IMR-90 (cell line): ENCODE data around the gene OSBPL9. TPM values are rescaled to one million over a fixed set of nuclear protein-coding genes. Genes with fewer than 3 reads are reported as not detected.

Experiments
- ATAC-seq: fragments of 200-7000 bp; cut with Tn5 transposase; 2 replicates; pipeline ENCODE4 v1.9.1; 2020; ENCODE audit warnings: low read depth, mild to moderate bottlenecking, moderate library complexity
- BruUV-seq: library from RNA; stranded (reverse); fragments of 400-500 nt; replicated peaks from 2 replicates; lab custom pipeline; 2021; lab: Mats Ljungman, UMichigan
- CTCF ChIA-PET: fragments of 300-600 bp; formaldehyde crosslinking; extraction: SDS; loops from one replicate; lab custom pipeline; 2021; ENCODE audit warnings: antibody characterized with exemption; lab: Yijun Ruan, JAX
- POLR2A ChIA-PET: fragments of 300-600 bp; sonication (Branson Sonifier 250); formaldehyde crosslinking; loops from one replicate; lab custom pipeline; 2022; ENCODE audit warnings: antibody characterized with exemption; ENCODE audit not compliant: unreplicated experiment; lab: Charles Lee
- DNase-seq: peaks from one replicate; pipeline ENCODE4 v3.0.0; 2013
- H2AFZ ChIP-seq: replicated peaks from 2 replicates; pipeline ENCODE3; 2013; ENCODE audit warnings: low read length, mild to moderate bottlenecking; ENCODE audit not compliant: poor library complexity
- H2AK5ac ChIP-seq: 2 replicates; pipeline ENCODE4 v1.6.1; 2013; ENCODE audit warnings: low read depth, low read length, inconsistent platforms
- H2AK9ac ChIP-seq: replicated peaks from 2 replicates; pipeline ENCODE3; 2013; ENCODE audit warnings: mild to moderate bottlenecking, low read depth, low read length, moderate library complexity; ENCODE audit not compliant: poor library complexity
- H2BK120ac ChIP-seq: 2 replicates; pipeline ENCODE4 v1.6.1; 2013; ENCODE audit warnings: low read depth, low read length, inconsistent platforms
- H2BK15ac ChIP-seq: 3 replicates; pipeline ENCODE4 v1.6.1; 2013; ENCODE audit warnings: low read depth, low read length, inconsistent platforms
- H2BK20ac ChIP-seq: 2 replicates; pipeline ENCODE4 v1.6.1; 2013; ENCODE audit warnings: low read depth, mild to moderate bottlenecking, inconsistent platforms, low read length, moderate library complexity
- H2BK5ac ChIP-seq: 2 replicates; pipeline ENCODE4 v1.6.1; 2013; ENCODE audit warnings: mild to moderate bottlenecking, low read depth, low read length, inconsistent platforms; ENCODE audit not compliant: poor library complexity, severe bottlenecking
- H3K14ac ChIP-seq: replicated peaks from 2 replicates; pipeline ENCODE4 v1.6.1; 2013; ENCODE audit warnings: low read depth, low read length, inconsistent platforms
- H3K18ac ChIP-seq: 2 replicates; pipeline ENCODE4 v1.6.1; 2013; ENCODE audit warnings: low read depth, low read length, control low read depth
- H3K23ac ChIP-seq: 2 replicates; pipeline ENCODE4 v1.6.1; 2013; ENCODE audit warnings: low read depth, low read length, inconsistent platforms
- H3K27ac ChIP-seq: 2 replicates; pipeline ENCODE4 v1.5.1; 2013; ENCODE audit warnings: mild to moderate bottlenecking, control low read depth, low read length; ENCODE audit not compliant: insufficient read depth
- H3K27me3 ChIP-seq: 2 replicates; pipeline ENCODE4 v1.6.1; 2013; ENCODE audit warnings: low read length; ENCODE audit not compliant: control insufficient read depth, insufficient read depth
- H3K36me3 ChIP-seq: 2 replicates; pipeline ENCODE4 v1.6.1; 2013; ENCODE audit warnings: low read length, mixed read lengths; ENCODE audit not compliant: control insufficient read depth, insufficient read depth
- H3K4ac ChIP-seq: 2 replicates; pipeline ENCODE4 v1.6.1; 2013; ENCODE audit warnings: low read depth, low read length, inconsistent platforms
- H3K4me1 ChIP-seq: 2 replicates; pipeline ENCODE4 v1.6.1; 2013; ENCODE audit warnings: low read length, mixed read lengths; ENCODE audit not compliant: control insufficient read depth, insufficient read depth
- H3K4me2 ChIP-seq: 2 replicates; pipeline ENCODE4 v1.6.1; 2013; ENCODE audit warnings: low read depth, mild to moderate bottlenecking, control low read depth, low read length, moderate library complexity
- H3K4me3 ChIP-seq: 2 replicates; pipeline ENCODE4 v1.5.1; 2013; ENCODE audit warnings: low read depth, mild to moderate bottlenecking, control low read depth, low read length, moderate library complexity; ENCODE audit not compliant: insufficient read depth
- H3K56ac ChIP-seq: 2 replicates; pipeline ENCODE4 v1.6.1; 2013; ENCODE audit warnings: low read length, inconsistent platforms; ENCODE audit not compliant: insufficient read depth; ENCODE audit errors: extremely low read depth
- H3K79me1 ChIP-seq, 2 experiments: 2 replicates each; pipeline ENCODE4 v1.6.1; 2013; ENCODE audit warnings: low read length in 2 of 2, inconsistent platforms in 1 of 2, low read depth in 1 of 2
- H3K9ac ChIP-seq: 2 replicates; pipeline ENCODE4 v1.6.1; 2013; ENCODE audit warnings: low read depth, low read length, control low read depth
- H3K9me1 ChIP-seq: 2 replicates; pipeline ENCODE4 v1.6.1; 2013; ENCODE audit warnings: low read length, inconsistent platforms; ENCODE audit not compliant: insufficient read depth
- H3K9me3 ChIP-seq: 2 replicates; pipeline ENCODE4 v1.6.1; 2013; ENCODE audit warnings: low read length; ENCODE audit not compliant: control insufficient read depth, insufficient read depth
- H4K20me1 ChIP-seq: 2 replicates; pipeline ENCODE4 v1.6.1; 2013; ENCODE audit warnings: low read length, inconsistent platforms; ENCODE audit not compliant: insufficient read depth
- H4K5ac ChIP-seq: 2 replicates; pipeline ENCODE4 v1.6.1; 2013; ENCODE audit warnings: mild to moderate bottlenecking, low read depth, low read length, control low read depth
- H4K8ac ChIP-seq, 2 experiments: 2 replicates each; pipeline ENCODE4 v1.6.1; 2013; ENCODE audit warnings: low read depth in 2 of 2, low read length in 2 of 2, control low read depth in 1 of 2, inconsistent platforms in 1 of 2
- H4K91ac ChIP-seq: 2 replicates; pipeline ENCODE4 v1.6.1; 2013; ENCODE audit warnings: low read depth, low read length, inconsistent platforms; ENCODE audit not compliant: insufficient read depth
- BHLHE40 ChIP-seq: fragments of 150-350 bp; IDR thresholded peaks from 2 replicates; pipeline ENCODE4 v1.6.1; 2016; ENCODE audit warnings: mild to moderate bottlenecking, low read depth, low read length
- CEBPB ChIP-seq: IDR thresholded peaks from 2 replicates; pipeline ENCODE4 v1.6.1; 2012; ENCODE audit warnings: low read depth, low read length, improper control_type of control experiment
- CHD1 ChIP-seq: IDR thresholded peaks from 2 replicates; pipeline ENCODE4 v1.6.1; 2012; ENCODE audit warnings: low read depth, low read length, improper control_type of control experiment
- CTCF ChIP-seq: conservative IDR thresholded peaks from 2 replicates; pipeline ENCODE4 v1.5.1; 2012; ENCODE audit warnings: mild to moderate bottlenecking, low read depth, low read length, improper control_type of control experiment
- ELK1 ChIP-seq: fragments of 150-350 bp; IDR thresholded peaks from 2 replicates; pipeline ENCODE4 v1.6.1; 2016; ENCODE audit warnings: low read depth, mild to moderate bottlenecking, low read length, moderate library complexity, borderline replicate concordance
- FOS ChIP-seq: fragments of 150-350 bp; IDR thresholded peaks from 2 replicates; pipeline ENCODE4 v1.6.1; 2016; ENCODE audit warnings: low read depth, low read length
- MAFK ChIP-seq: IDR thresholded peaks from 2 replicates; pipeline ENCODE4 v1.6.1; 2012; ENCODE audit warnings: low read depth, low read length, improper control_type of control experiment
- NFE2L2 ChIP-seq: fragments of 150-350 bp; IDR thresholded peaks from 2 replicates; pipeline ENCODE4 v1.6.1; 2016; ENCODE audit warnings: low read depth, mild to moderate bottlenecking, low read length
- POLR2A ChIP-seq: IDR thresholded peaks from 2 replicates; pipeline ENCODE4 v1.6.1; 2012; ENCODE audit warnings: mild to moderate bottlenecking, low read depth, low read length
- RAD21 ChIP-seq: IDR thresholded peaks from 2 replicates; pipeline ENCODE4 v1.6.1; 2012; ENCODE audit warnings: low read length, improper control_type of control experiment
- RCOR1 ChIP-seq: IDR thresholded peaks from 2 replicates; pipeline ENCODE4 v1.6.1; 2012; ENCODE audit warnings: mild to moderate bottlenecking, low read length, improper control_type of control experiment; ENCODE audit not compliant: insufficient replicate concordance
- SMC3 ChIP-seq: fragments of 150-350 bp; IDR thresholded peaks from 2 replicates; pipeline ENCODE4 v1.6.1; 2016; ENCODE audit warnings: low read depth, mild to moderate bottlenecking, antibody characterized with exemption, low read length, moderate library complexity
- USF2 ChIP-seq: fragments of 150-350 bp; IDR thresholded peaks from 2 replicates; pipeline ENCODE4 v1.6.1; 2017; ENCODE audit warnings: mild to moderate bottlenecking, antibody characterized with exemption, low read length, low read depth
- WGBS, 2 experiments: methylation state at CpG; one replicate each; pipeline versions ENCODE4 v1.1.5 to v1.1.7; 2013; ENCODE audit warnings: missing lambda C conversion rate in 2 of 2; ENCODE audit not compliant: insufficient read length in 1 of 2; ENCODE audit errors: extremely low coverage in 2 of 2; 5-methylcytosine and 5-hydroxymethylcytosine counted together
- dilution Hi-C: fragments of 300-500 bp; cut with HindIII; formaldehyde crosslinking; loops from one replicate; pipeline ENCODE4 v1.14.3; 2018; ENCODE audit warnings: low sequenced_read_pairs; ENCODE audit not compliant: unreplicated experiment
- in situ Hi-C: fragments of 300-500 bp; cut with MboI; formaldehyde crosslinking; loops from 3 replicates; pipeline ENCODE4 v1.14.3; 2019; ENCODE audit warnings: low sequenced_read_pairs, inconsistent platforms, mixed read lengths
- intact Hi-C: fragments of 100-400 bp; cut with micrococcal nuclease; formaldehyde crosslinking; loops from 2 replicates; pipeline ENCODE4 v1.10.0; 2022
- polyA plus RNA-seq, 3 experiments: library from polyadenylated mRNA; depleted of rRNA; stranded (reverse); fragments of >200 nt; gene quantifications; 2 replicates each; pipeline ENCODE4 v1.2.3, GENCODE V29; 2012; ENCODE audit warnings: low replicate concordance in 1 of 3
- total RNA-seq: library from RNA; depleted of rRNA; stranded (reverse); fragments of >200 nt; gene quantifications from 2 replicates; pipeline ENCODE4 v1.2.3, GENCODE V29; 2012

Gene OSBPL9
- total and polyA plus RNA-seq, 2 of the 4 experiments (the other 2 are of a cell fraction) = 51.4 to 127 TPM

GRCh38 chr1:51628715-51629590 lies 12.1 kb downstream of the OSBPL9 start (continued):
- no peak for TF ChIP-seq USF2
- TF ChIP-seq RAD21 = no peak

DNA sequence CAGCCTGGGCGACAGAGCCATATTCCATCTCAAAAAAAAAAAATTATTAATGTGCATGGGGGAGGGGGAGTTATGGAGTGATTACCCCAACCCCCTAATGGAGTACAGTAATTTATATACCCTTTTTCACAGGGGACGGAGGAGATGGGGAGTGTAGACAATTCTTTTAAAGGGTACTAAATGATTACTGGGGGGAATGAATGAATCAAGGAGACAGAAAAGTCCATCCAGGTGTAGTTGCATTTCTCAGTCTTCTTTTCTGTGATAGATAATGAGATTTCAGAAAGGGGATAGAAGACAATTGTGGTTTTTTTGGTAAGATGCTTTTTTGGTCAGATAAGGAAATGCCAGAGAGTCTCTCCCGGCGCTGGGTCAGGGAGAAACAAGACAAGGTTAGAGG lies 13.0 kb downstream of the OSBPL9 start:
- BruUV-seq = no TSS peak
- H2BK20ac ChIP-seq = no peak overlapping the region
- H3K4me1 ChIP-seq = peaks cover 5% of the 10 kb centered on the region
- H2BK15ac ChIP-seq = no peak overlapping the region
- H3K4me2 ChIP-seq = no peak overlapping the region
- whole genome bisulfite sequencing, 2 experiments = no CpG with 5 or more reads among the region's 4 CpGs
- no peaks in the 10 kb centered on the region for H3K36me3 ChIP-seq
- no peak overlapping the region for H3K9ac ChIP-seq
- in situ Hi-C loops (loop anchor here (5.0 kb wide), 1 partner anchor 142 kb away; no protein-coding TSS in a partner anchor), dilution Hi-C loops (no loop called here), intact Hi-C loops (loop anchor here (10.0 kb wide), 1 partner anchor 375 kb away; no protein-coding TSS in a partner anchor)
- H2AK5ac ChIP-seq = no peak overlapping the region
- H4K20me1 ChIP-seq = peaks cover 4% of the 10 kb centered on the region; the same call in 1 of the 2 replicates
- no peak overlapping the region for H2BK120ac ChIP-seq
- H3K27me3 ChIP-seq = no peaks in the 10 kb centered on the region
- no peak overlapping the region for H3K4ac ChIP-seq
- no peak overlapping the region for H3K23ac ChIP-seq
- H4K91ac ChIP-seq = no peak overlapping the region
- H3K27ac ChIP-seq = no peak overlapping the region
- H2AFZ ChIP-seq = no peak overlapping the region
- H3K79me1 ChIP-seq = peaks cover 39 to 62% of the 10 kb centered on the region in 2 experiments
- DNase-seq (no peak), ATAC-seq (no peak)
- H3K18ac ChIP-seq = no peak overlapping the region
- H2AK9ac ChIP-seq = no peak overlapping the region
- no peak overlapping the region for H3K56ac ChIP-seq
- no peak overlapping the region for H2BK5ac ChIP-seq
- H4K5ac ChIP-seq = no peak overlapping the region
- no peak overlapping the region for H3K4me3 ChIP-seq
- H3K14ac ChIP-seq = no peak overlapping the region
- H4K8ac ChIP-seq = no peak overlapping the region
- CTCF ChIA-PET = no interaction called here
- POLR2A ChIA-PET = no interaction called here
- H3K9me3 ChIP-seq = no peaks in the 10 kb centered on the region
- H3K9me1 ChIP-seq = peaks cover 3% of the 10 kb centered on the region; the same call in 1 of the 2 replicates
- TF ChIP-seq MAFK (no peak), CTCF (no peak), RCOR1 (no peak), CEBPB (no peak), NFE2L2 (no peak), POLR2A (no peak), BHLHE40 (no peak), SMC3 (no peak), CHD1 (no peak), FOS (no peak), ELK1 (no peak)
